T-helper 2 cell treated with Interferon-gamma antibody and Interleukin-4, amounts not matched to agents 5 μg/mL and 100 μg/mL, for 36 hours (primary cell): ENCODE results near the gene GSE1.

Experiments
- DNase-seq: peaks from one replicate; pipeline ENCODE4 v3.0.0; 2021; ENCODE audit warnings: low spot score
- H3K27ac Mint-ChIP-seq: one replicate; pipeline ENCODE4 v1.8.0; 2021; ENCODE audit warnings: mild to moderate bottlenecking, mixed read lengths
- H3K27me3 Mint-ChIP-seq: one replicate; pipeline ENCODE4 v1.8.0; 2021; ENCODE audit warnings: low read depth, mixed read lengths
- H3K36me3 Mint-ChIP-seq: one replicate; pipeline ENCODE4 v1.8.0; 2021; ENCODE audit warnings: low read depth, mixed read lengths
- H3K4me1 Mint-ChIP-seq: one replicate; pipeline ENCODE4 v1.8.0; 2021; ENCODE audit warnings: low read depth, mixed read lengths
- H3K4me3 Mint-ChIP-seq: one replicate; pipeline ENCODE4 v1.8.0; 2022; ENCODE audit warnings: mild to moderate bottlenecking, moderate library complexity, mixed read lengths
- H3K9me3 Mint-ChIP-seq: one replicate; pipeline ENCODE4 v1.8.0; 2021; ENCODE audit warnings: mixed read lengths

Gene GSE1

GRCh38 chr16:85681255-85681654, 68.1 kb downstream of the GSE1 start:
- Mint-ChIP-seq H3K4me3 (no peak overlapping the region), H3K4me1 (peaks cover 18% of the 10 kb centered on the region), H3K27me3 (no peaks in the 10 kb centered on the region), H3K36me3 (peaks cover 27% of the 10 kb centered on the region), H3K9me3 (no peaks in the 10 kb centered on the region), H3K27ac (peak overlapping the region; percentile 3)
- no peak for DNase-seq

- peaks cover 25% of the 10 kb centered on the region for H3K4me1 Mint-ChIP-seq
- no peak overlapping the region for H3K27ac Mint-ChIP-seq
- no peaks in the 10 kb centered on the region for H3K27me3 Mint-ChIP-seq
- H3K9me3 Mint-ChIP-seq: no peaks in the 10 kb centered on the region
- H3K36me3 Mint-ChIP-seq: peaks cover 31% of the 10 kb centered on the region
- no peak for DNase-seq
- no peak overlapping the region for H3K4me3 Mint-ChIP-seq
These were observed 69.4 kb downstream of the GSE1 start for GRCh38 chr16:85682516-85682915.

- no peaks in the 10 kb centered on the region for H3K9me3 Mint-ChIP-seq
- H3K27ac Mint-ChIP-seq: no peak overlapping the region
- peaks cover 25% of the 10 kb centered on the region for H3K4me1 Mint-ChIP-seq
- H3K36me3 Mint-ChIP-seq: peaks cover 31% of the 10 kb centered on the region
- H3K4me3 Mint-ChIP-seq: no peak overlapping the region
- DNase-seq: no peak
- H3K27me3 Mint-ChIP-seq: no peaks in the 10 kb centered on the region
These were observed 70.2 kb downstream of the GSE1 start for GRCh38 chr16:85683363-85683762.

GRCh38 chr16:85685251-85685650, 72.1 kb downstream of the GSE1 start:
- H3K27me3 Mint-ChIP-seq: no peaks in the 10 kb centered on the region
- H3K36me3 Mint-ChIP-seq: peaks cover 23% of the 10 kb centered on the region
- H3K4me3 Mint-ChIP-seq: no peak overlapping the region
- DNase-seq: no peak
- no peak overlapping the region for H3K27ac Mint-ChIP-seq
- no peaks in the 10 kb centered on the region for H3K9me3 Mint-ChIP-seq
- H3K4me1 Mint-ChIP-seq: peaks cover 20% of the 10 kb centered on the region

- no peaks in the 10 kb centered on the region for H3K9me3 Mint-ChIP-seq
- H3K4me1 Mint-ChIP-seq: peaks cover 11% of the 10 kb centered on the region
- peak overlapping the region; percentile 87 for H3K4me3 Mint-ChIP-seq
- peak overlapping the region; percentile 67 for H3K27ac Mint-ChIP-seq
- peaks cover 13% of the 10 kb centered on the region for H3K36me3 Mint-ChIP-seq
- peaks cover 3% of the 10 kb centered on the region for H3K27me3 Mint-ChIP-seq
- DNase-seq: peak; percentile 8
These were observed 73.9 kb downstream of the GSE1 start for GRCh38 chr16:85686912-85687591.

- Mint-ChIP-seq H3K27ac (peak overlapping the region; percentile 80), H3K27me3 (peaks cover 3% of the 10 kb centered on the region), H3K4me1 (peaks cover 11% of the 10 kb centered on the region), H3K36me3 (peaks cover 13% of the 10 kb centered on the region), H3K4me3 (peak overlapping the region; percentile 87), H3K9me3 (no peaks in the 10 kb centered on the region)
- no peak for DNase-seq
These were observed 74.7 kb downstream of the GSE1 start for GRCh38 chr16:85687651-85688471.

- Mint-ChIP-seq H3K27ac (peak within 1 kb of the TSS; percentile 80), H3K36me3 (peaks cover 13% of the 10 kb centered on the region), H3K4me1 (peaks cover 11% of the 10 kb centered on the region), H3K27me3 (peaks cover 3% of the 10 kb centered on the region), H3K9me3 (no peaks in the 10 kb centered on the region), H3K4me3 (peak within 1 kb of the TSS; percentile 87)
- DNase-seq: peak; percentile 91
These were observed 75.6 kb downstream of the GSE1 start, which contains the start of gene GINS2 for GRCh38 chr16:85688586-85689284. TSS of gene GINS2 (minus strand) at chr16:85688954. CDS start at chr16:85688898, 56 bp downstream.

- no peak for DNase-seq
- Mint-ChIP-seq H3K4me3 (peak overlapping the region; percentile 78), H3K36me3 (peaks cover 10% of the 10 kb centered on the region), H3K27ac (no peak overlapping the region), H3K9me3 (no peaks in the 10 kb centered on the region), H3K27me3 (peaks cover 3% of the 10 kb centered on the region), H3K4me1 (peaks cover 9% of the 10 kb centered on the region)
These were observed 76.3 kb downstream of the GSE1 start for GRCh38 chr16:85689285-85689949.

GRCh38 chr16:85689950-85690320, 76.8 kb downstream of the GSE1 start:
- H3K27me3 Mint-ChIP-seq: peaks cover 3% of the 10 kb centered on the region
- no peak overlapping the region for H3K4me3 Mint-ChIP-seq
- H3K9me3 Mint-ChIP-seq: no peaks in the 10 kb centered on the region
- DNase-seq: no peak
- peaks cover 8% of the 10 kb centered on the region for H3K4me1 Mint-ChIP-seq
- peaks cover 9% of the 10 kb centered on the region for H3K36me3 Mint-ChIP-seq
- no peak overlapping the region for H3K27ac Mint-ChIP-seq

- no peak for DNase-seq
- Mint-ChIP-seq H3K27ac (no peak overlapping the region), H3K4me3 (no peak overlapping the region), H3K36me3 (peaks cover 9% of the 10 kb centered on the region), H3K4me1 (peaks cover 8% of the 10 kb centered on the region), H3K27me3 (peaks cover 3% of the 10 kb centered on the region), H3K9me3 (no peaks in the 10 kb centered on the region)
These were observed 77.4 kb downstream of the GSE1 start for GRCh38 chr16:85690469-85691064.

GRCh38 chr16:85695196-85696128, 82.3 kb downstream of the GSE1 start:
- no peak for DNase-seq
- no peak overlapping the region for H3K27ac Mint-ChIP-seq

GRCh38 chr16:85696781-85697180, 83.7 kb downstream of the GSE1 start:
- Mint-ChIP-seq H3K9me3 (no peaks in the 10 kb centered on the region), H3K27ac (no peak overlapping the region), H3K27me3 (peaks cover 1% of the 10 kb centered on the region), H3K36me3 (no peaks in the 10 kb centered on the region), H3K4me3 (no peak overlapping the region), H3K4me1 (no peaks in the 10 kb centered on the region)
- no peak for DNase-seq

More at GRCh38 chr16:85695196-85696128, 82.3 kb downstream of the GSE1 start:
- H3K4me1 Mint-ChIP-seq: no peaks in the 10 kb centered on the region
- no peaks in the 10 kb centered on the region for H3K36me3 Mint-ChIP-seq
- peaks cover 3% of the 10 kb centered on the region for H3K27me3 Mint-ChIP-seq
- no peak overlapping the region for H3K4me3 Mint-ChIP-seq
- H3K9me3 Mint-ChIP-seq: no peaks in the 10 kb centered on the region
